Mesenchymal stem cell (in vitro differentiated cells and primary cell): ENCODE measurements around the gene ISL1.

Experiments used
- DNase-seq: peaks from one replicate; pipeline ENCODE4 v3.0.0-alpha.2; 2013
- H2AFZ ChIP-seq: one replicate; pipeline ENCODE4 v1.6.1; 2013; ENCODE audit warnings: low read depth, mild to moderate bottlenecking, control low read depth, inconsistent platforms, low read length, moderate library complexity
- H2AK5ac ChIP-seq: 2 replicates; pipeline ENCODE4 v1.6.1; 2013; ENCODE audit warnings: low read length, moderate library complexity, mild to moderate bottlenecking, inconsistent platforms; ENCODE audit not compliant: severe bottlenecking
- H2BK120ac ChIP-seq: one replicate; pipeline ENCODE4 v1.6.1; 2013; ENCODE audit warnings: low read depth, mild to moderate bottlenecking, inconsistent platforms, low read length, moderate library complexity
- H2BK12ac ChIP-seq, 2 experiments: one replicate each; pipeline ENCODE4 v1.6.1; 2013; ENCODE audit warnings: inconsistent platforms in 2 of 2, low read length in 2 of 2, mild to moderate bottlenecking in 2 of 2, moderate library complexity in 2 of 2, control low read depth in 1 of 2
- H2BK15ac ChIP-seq: one replicate; pipeline ENCODE4 v1.6.1; 2013; ENCODE audit warnings: mild to moderate bottlenecking, low read depth, inconsistent platforms; ENCODE audit not compliant: poor library complexity, severe bottlenecking
- H2BK5ac ChIP-seq: 2 replicates; pipeline ENCODE4 v1.6.1; 2013; ENCODE audit warnings: low read depth, mild to moderate bottlenecking, low read length, control low read depth, inconsistent platforms; ENCODE audit not compliant: poor library complexity, severe bottlenecking
- H3K14ac ChIP-seq, 2 experiments: one replicate each; pipeline ENCODE4 v1.6.1; 2013; ENCODE audit warnings: inconsistent platforms in 2 of 2, low read length in 2 of 2, control low read depth in 1 of 2, mild to moderate bottlenecking in 1 of 2, moderate library complexity in 1 of 2
- H3K18ac ChIP-seq, 2 experiments: one replicate each; pipeline ENCODE4 v1.6.1; 2013; ENCODE audit warnings: inconsistent platforms in 2 of 2, low read length in 2 of 2, control low read depth in 1 of 2, low read depth in 1 of 2, mild to moderate bottlenecking in 1 of 2
- H3K23ac ChIP-seq, 2 experiments: one replicate each; pipeline ENCODE4 v1.6.1; 2013; ENCODE audit warnings: inconsistent platforms in 2 of 2, low read length in 2 of 2, mild to moderate bottlenecking in 2 of 2, moderate library complexity in 2 of 2, control low read depth in 1 of 2
- H3K27ac ChIP-seq: 2 replicates; pipeline ENCODE4 v1.5.1; 2013; ENCODE audit warnings: mild to moderate bottlenecking, moderate library complexity, low read length, control low read depth, inconsistent platforms; ENCODE audit not compliant: poor library complexity, severe bottlenecking
- H3K27me3 ChIP-seq, 2 experiments: 2 replicates each; pipeline versions ENCODE4 v1.6.1 to v1.7.0; 2013; ENCODE audit warnings: low read length in 2 of 2, mild to moderate bottlenecking in 2 of 2, moderate library complexity in 2 of 2, control low read depth in 1 of 2, inconsistent platforms in 1 of 2; ENCODE audit not compliant: control insufficient read depth in 1 of 2, insufficient read depth in 1 of 2
- H3K36me3 ChIP-seq, 2 experiments: 2 replicates each; pipeline versions ENCODE4 v1.6.1 to v1.7.0; 2013; ENCODE audit warnings: low read length in 2 of 2, control low read depth in 1 of 2, inconsistent platforms in 1 of 2, low read depth in 1 of 2, mild to moderate bottlenecking in 1 of 2; ENCODE audit not compliant: insufficient read depth in 2 of 2, control insufficient read depth in 1 of 2
- H3K4ac ChIP-seq, 2 experiments: one replicate each; pipeline ENCODE4 v1.6.1; 2013; ENCODE audit warnings: inconsistent platforms in 2 of 2, low read length in 2 of 2, mild to moderate bottlenecking in 2 of 2, moderate library complexity in 2 of 2, control low read depth in 1 of 2, low read depth in 1 of 2
- H3K4me1 ChIP-seq: 2 replicates; pipeline ENCODE4 v1.6.1; 2013; ENCODE audit warnings: low read depth, low read length, control low read depth; ENCODE audit not compliant: control insufficient read depth, insufficient read depth
- H3K4me2 ChIP-seq: 2 replicates; pipeline ENCODE4 v1.6.1; 2013; ENCODE audit warnings: low read length, mild to moderate bottlenecking, inconsistent platforms; ENCODE audit not compliant: poor library complexity, severe bottlenecking
- H3K4me3 ChIP-seq, 2 experiments: 2 replicates each; pipeline versions ENCODE4 v1.5.1 to v1.7.0; 2013; ENCODE audit warnings: low read length in 2 of 2, mild to moderate bottlenecking in 2 of 2, control low read depth in 1 of 2, low read depth in 1 of 2; ENCODE audit not compliant: insufficient read depth in 1 of 2
- H3K79me1 ChIP-seq: replicated peaks from 2 replicates; pipeline ENCODE4 v1.6.1; 2013; ENCODE audit warnings: mild to moderate bottlenecking, control low read depth, low read length, inconsistent platforms; ENCODE audit not compliant: poor library complexity, severe bottlenecking
- H3K9ac ChIP-seq: 2 replicates; pipeline ENCODE4 v1.7.0; 2013; ENCODE audit warnings: mild to moderate bottlenecking, low read length, moderate library complexity
- H3K9me3 ChIP-seq: 2 replicates; pipeline ENCODE4 v1.7.0; 2013; ENCODE audit warnings: mild to moderate bottlenecking, low read length; ENCODE audit not compliant: control insufficient read depth
- H4K8ac ChIP-seq: one replicate; pipeline ENCODE4 v1.6.1; 2013; ENCODE audit warnings: inconsistent platforms, mild to moderate bottlenecking, low read length, moderate library complexity
- H4K91ac ChIP-seq: one replicate; pipeline ENCODE4 v1.6.1; 2013; ENCODE audit warnings: mild to moderate bottlenecking, low read length, inconsistent platforms
- WGBS: methylation state at CpG from one replicate; pipeline ENCODE4 v1.1.7; 2013; ENCODE audit warnings: mixed read lengths; 5-methylcytosine and 5-hydroxymethylcytosine counted together

ISL1 gene

GRCh38 chr5:51396797-51397196 is 13.5 kb downstream of the ISL1 start:
- H4K8ac ChIP-seq = no peak overlapping the region
- peaks cover 6% of the 10 kb centered on the region for H3K4me1 ChIP-seq

GRCh38 chr5:51397996-51398395 is 14.7 kb downstream of the ISL1 start:
- WGBS = 0% methylated on average over 1 of the region's 7 CpGs

More at GRCh38 chr5:51396797-51397196, 13.5 kb downstream of the ISL1 start:
- Histone ChIP-seq H2BK15ac (no peak overlapping the region), H2BK12ac (no peak overlapping the region), H3K14ac (no peak overlapping the region), H3K18ac (no peak overlapping the region), H3K4me3 (no peak overlapping the region), H3K79me1 (no peaks in the 10 kb centered on the region), H2BK120ac (no peak overlapping the region), H3K27ac (no peak overlapping the region), H3K9me3 (no peaks in the 10 kb centered on the region), H2AFZ (no peak overlapping the region), H3K36me3 (no peaks in the 10 kb centered on the region), H4K91ac (no peak overlapping the region), H3K4me2 (no peak overlapping the region), H2BK5ac (no peak overlapping the region), H2AK5ac (no peak overlapping the region), H3K23ac (no peak overlapping the region), H3K4ac (no peak overlapping the region), H3K9ac (no peak overlapping the region), H3K27me3 (peaks cover 61 to 75% of the 10 kb centered on the region in 2 experiments)
- peak; percentile 37 for DNase-seq
- 27% methylated on average over 4 of the region's 4 CpGs for WGBS

GRCh38 chr5:51398875-51399642 is 15.8 kb downstream of the ISL1 start:
- Histone ChIP-seq H3K27ac (no peak overlapping the region), H3K18ac (peak overlapping the region in 1 of 2 experiments; percentile 42), H3K4ac (peak overlapping the region; percentile 24 to 47), H3K9ac (no peak overlapping the region), H2BK5ac (no peak overlapping the region), H2BK120ac (no peak overlapping the region), H4K8ac (peak overlapping the region; percentile 3), H4K91ac (peak overlapping the region; percentile 52), H3K23ac (no peak overlapping the region), H3K9me3 (no peaks in the 10 kb centered on the region), H3K4me1 (peaks cover 6% of the 10 kb centered on the region), H3K27me3 (peaks cover 46 to 58% of the 10 kb centered on the region in 2 experiments), H2AK5ac (no peak overlapping the region), H2AFZ (peak overlapping the region; percentile 42), H3K4me2 (peak overlapping the region; percentile 20), H3K36me3 (no peaks in the 10 kb centered on the region), H3K14ac (no peak overlapping the region), H3K4me3 (no peak overlapping the region), H3K79me1 (no peaks in the 10 kb centered on the region), H2BK15ac (no peak overlapping the region), H2BK12ac (no peak overlapping the region)
- peak; percentile 52 for DNase-seq
- 2% methylated on average over 57 of the region's 57 CpGs for WGBS

More at GRCh38 chr5:51397996-51398395, 14.7 kb downstream of the ISL1 start:
- Histone ChIP-seq H2BK15ac (no peak overlapping the region), H3K14ac (no peak overlapping the region), H3K4me3 (no peak overlapping the region), H3K27ac (no peak overlapping the region), H3K79me1 (no peaks in the 10 kb centered on the region), H3K27me3 (peaks cover 54 to 63% of the 10 kb centered on the region in 2 experiments), H4K8ac (no peak overlapping the region), H2BK120ac (no peak overlapping the region), H3K36me3 (no peaks in the 10 kb centered on the region), H3K9ac (no peak overlapping the region), H3K18ac (peak overlapping the region in 1 of 2 experiments; percentile 11), H3K4me1 (peaks cover 6% of the 10 kb centered on the region), H3K4ac (no peak overlapping the region), H2AK5ac (no peak overlapping the region), H3K4me2 (no peak overlapping the region), H4K91ac (no peak overlapping the region), H2BK5ac (no peak overlapping the region), H2AFZ (no peak overlapping the region), H3K9me3 (no peaks in the 10 kb centered on the region), H2BK12ac (no peak overlapping the region), H3K23ac (no peak overlapping the region)
- DNase-seq = peak; percentile 34

DNA sequence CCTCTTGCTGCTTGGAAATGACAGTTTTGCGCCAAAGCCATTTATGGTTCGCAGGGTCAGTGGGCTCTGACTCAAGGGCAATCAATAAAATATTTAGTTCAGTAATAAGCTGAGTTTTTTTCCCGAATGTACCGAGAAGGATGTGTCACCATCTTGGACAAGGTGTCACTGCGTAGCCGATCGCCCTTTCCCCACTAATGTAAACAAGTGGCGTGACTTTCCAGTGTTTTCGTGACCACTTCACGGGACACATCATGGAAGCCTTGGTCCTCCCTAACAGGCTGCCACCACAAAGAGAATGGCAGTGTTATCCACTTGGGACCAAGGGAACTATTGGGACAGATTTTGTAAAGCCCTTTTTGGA is 16.4 kb downstream of the ISL1 start:
- Histone ChIP-seq H3K14ac (no peak overlapping the region), H3K18ac (peak overlapping the region in 1 of 2 experiments; percentile 37), H4K8ac (no peak overlapping the region), H2AK5ac (no peak overlapping the region), H3K4me2 (no peak overlapping the region), H3K27ac (no peak overlapping the region), H2BK5ac (no peak overlapping the region), H2BK15ac (no peak overlapping the region), H3K36me3 (no peaks in the 10 kb centered on the region), H3K4me1 (peaks cover 6% of the 10 kb centered on the region), H3K9me3 (no peaks in the 10 kb centered on the region), H3K4me3 (no peak overlapping the region), H4K91ac (no peak overlapping the region), H3K4ac (peak overlapping the region in 1 of 2 experiments; percentile 54), H2BK120ac (no peak overlapping the region), H3K79me1 (no peaks in the 10 kb centered on the region), H2AFZ (no peak overlapping the region), H3K23ac (peak overlapping the region in 1 of 2 experiments; percentile 86), H2BK12ac (no peak overlapping the region), H3K9ac (no peak overlapping the region), H3K27me3 (peaks cover 45 to 55% of the 10 kb centered on the region in 2 experiments)
- WGBS = 34% methylated on average over 10 of the region's 10 CpGs
- no peak for DNase-seq
